ENCODE data around the gene HS1BP3. TPM values are rescaled to one million over a fixed set of nuclear protein-coding genes. Genes with fewer than 3 reads are reported as not detected.
A peak's percentile ranks its signal among the peaks of the same experiment; 100 is the strongest.

HS1BP3 gene
- polyA plus RNA-seq, 2 of the 4 experiments (the other 2 are of a cell fraction) = 12.4 to 23.5 TPM

DNA sequence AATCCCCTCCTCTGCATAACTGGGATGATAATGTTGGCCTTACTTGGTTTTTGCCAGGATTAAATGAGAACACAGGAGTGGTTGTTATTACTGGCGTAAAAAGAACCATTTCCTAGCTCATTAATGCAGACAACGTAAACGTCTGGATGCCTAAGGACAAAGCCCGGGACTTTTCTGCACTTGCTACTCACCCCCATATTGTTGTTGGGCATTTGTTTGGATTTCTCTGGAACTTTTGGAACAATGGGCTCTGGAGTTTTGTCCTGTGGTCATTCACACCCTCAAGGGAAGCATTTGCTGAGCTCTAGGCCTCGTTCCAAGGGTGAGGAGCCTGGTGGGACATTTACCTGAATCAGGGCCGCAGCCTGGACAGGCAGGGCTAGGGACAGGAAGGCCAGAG is 76.0 kb downstream of the HS1BP3 start:
- FAIRE-seq (no peak), ATAC-seq (no peak), DNase-seq (ENCODE audit: low read depth in 1 of 2, low spot score in 1 of 2) (no peak)
- H3K9me3 ChIP-seq = no peaks in the 10 kb centered on the region
- POLR2A ChIA-PET = interaction anchor here (1.0 to 1.7 kb wide), 2 partner anchors 126 to 128 kb away, joined by 3 to 4 read pairs; partner anchors contain the start of gene RHOB
- H3K4me2 ChIP-seq = no peak overlapping the region
- WGBS (ENCODE audit: missing lambda C conversion rate) = 86% methylated on average over 6 of the region's 6 CpGs
- no peak for TF ChIP-seq JUN (IDR thresholded peaks at IDR 0.05)
- TF ChIP-seq ESRRA (IDR thresholded peaks at IDR 0.05; ENCODE audit: borderline replicate concordance, low read length) = no peak
- TF ChIP-seq EHF (CRISPR knock-in tag; IDR thresholded peaks at IDR 0.05) = no peak
- no peak for TF ChIP-seq JUNB (IDR thresholded peaks at IDR 0.05)
- TF ChIP-seq FOSB (CRISPR knock-in tag; IDR thresholded peaks at IDR 0.05) = no peak
- no peak for TF ChIP-seq SREBF2 (IDR thresholded peaks at IDR 0.05)
- no peak for TF ChIP-seq HDAC2 (IDR thresholded peaks at IDR 0.05)
- no peak for TF ChIP-seq RCOR1 (IDR thresholded peaks at IDR 0.05; ENCODE audit: low read depth, low read length)
- TF ChIP-seq TP53 (CRISPR knock-in tag; IDR thresholded peaks at IDR 0.05) = no peak
- no peak for TF ChIP-seq CHD4 (IDR thresholded peaks at IDR 0.05; ENCODE audit: borderline replicate concordance)
- TF ChIP-seq, protein P1, sequence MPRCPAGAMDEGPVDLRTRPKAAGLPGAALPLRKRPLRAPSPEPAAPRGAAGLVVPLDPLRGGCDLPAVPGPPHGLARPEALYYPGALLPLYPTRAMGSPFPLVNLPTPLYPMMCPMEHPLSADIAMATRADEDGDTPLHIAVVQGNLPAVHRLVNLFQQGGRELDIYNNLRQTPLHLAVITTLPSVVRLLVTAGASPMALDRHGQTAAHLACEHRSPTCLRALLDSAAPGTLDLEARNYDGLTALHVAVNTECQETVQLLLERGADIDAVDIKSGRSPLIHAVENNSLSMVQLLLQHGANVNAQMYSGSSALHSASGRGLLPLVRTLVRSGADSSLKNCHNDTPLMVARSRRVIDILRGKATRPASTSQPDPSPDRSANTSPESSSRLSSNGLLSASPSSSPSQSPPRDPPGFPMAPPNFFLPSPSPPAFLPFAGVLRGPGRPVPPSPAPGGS (IDR thresholded peaks at IDR 0.05) = no peak
- TF ChIP-seq POLR2AphosphoS2 (conservative IDR thresholded peaks at IDR 0.05; ENCODE audit: low read length) = no peak
- no peak for TF ChIP-seq HOXB13 (CRISPR knock-in tag; IDR thresholded peaks at IDR 0.05; ENCODE audit: low read depth)
- no peak for TF ChIP-seq HOXA7 (CRISPR knock-in tag; IDR thresholded peaks at IDR 0.05)
- no peak for TF ChIP-seq CEBPB (IDR thresholded peaks at IDR 0.05)
- no peak for TF ChIP-seq BHLHE40 (IDR thresholded peaks at IDR 0.05; ENCODE audit: low read depth, low read length)
- TF ChIP-seq MYC (IDR thresholded peaks at IDR 0.05; ENCODE audit: borderline replicate concordance, low read length) = no peak
- no peak for TF ChIP-seq HEYL (CRISPR knock-in tag; IDR thresholded peaks at IDR 0.05)
- CTCF ChIA-PET = interaction anchor here (0.8 to 1.1 kb wide), 3 partner anchors 25 to 86 kb away, joined by 3 read pairs; no protein-coding TSS in a partner anchor
- no peak overlapping the region for H3K4me3 ChIP-seq
- H3K4me1 ChIP-seq = peaks cover 28% of the 10 kb centered on the region
- H3K27ac ChIP-seq = peak overlapping the region in 1 of 2 experiments; percentile 92; a peak in 3 of 6 replicates

DNA sequence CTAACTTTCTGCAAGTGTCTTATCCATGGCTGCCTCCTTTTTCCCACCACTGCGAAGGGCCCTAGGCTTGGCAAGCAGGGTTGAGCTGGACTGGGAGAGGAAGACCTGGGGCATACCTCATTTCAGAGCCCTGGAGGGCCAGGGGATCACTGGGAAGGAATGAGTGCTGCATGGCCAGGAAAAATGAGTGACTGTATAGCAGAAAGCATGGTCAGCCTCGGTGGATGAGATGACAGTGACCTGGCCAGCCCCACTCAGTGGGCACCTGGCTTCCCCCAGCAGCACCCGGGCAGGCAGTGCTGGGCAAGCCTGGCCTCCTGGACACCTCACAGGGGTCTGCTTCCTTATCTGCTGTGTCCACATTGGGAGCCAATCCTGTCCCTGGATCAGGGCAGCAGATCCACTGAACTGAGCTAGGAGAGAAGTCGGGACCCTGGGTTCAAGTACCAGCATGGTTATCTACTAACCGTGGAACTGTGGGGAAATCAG is 76.4 kb downstream of the HS1BP3 start:
- TF ChIP-seq CBX2 (IDR thresholded peaks at IDR 0.05; ENCODE audit: borderline replicate concordance, low read depth) (no peak), EHF (CRISPR knock-in tag; IDR thresholded peaks at IDR 0.05) (no peak), GATA3 (IDR thresholded peaks at IDR 0.05; ENCODE audit: borderline replicate concordance) (no peak), JUN (IDR thresholded peaks at IDR 0.05) (no peak), RFX5 (IDR thresholded peaks at IDR 0.05) (no peak), POLR2A (IDR thresholded peaks at IDR 0.05; ENCODE audit: low read length) (no peak), PHF8 (IDR thresholded peaks at IDR 0.05; ENCODE audit: borderline replicate concordance, low read depth) (no peak), SMC3 (IDR thresholded peaks at IDR 0.05) (no peak), HOXB5 (CRISPR knock-in tag; IDR thresholded peaks at IDR 0.05) (no peak), HDAC2 (IDR thresholded peaks at IDR 0.05) (no peak), TFCP2L1 (CRISPR knock-in tag; IDR thresholded peaks at IDR 0.05) (no peak), NR3C1 (IDR thresholded peaks at IDR 0.05) (no peak), RNF2 (IDR thresholded peaks at IDR 0.05; ENCODE audit: borderline replicate concordance, low read depth) (no peak), HEYL (CRISPR knock-in tag; IDR thresholded peaks at IDR 0.05) (no peak), RCOR1 (IDR thresholded peaks at IDR 0.05; ENCODE audit: low read depth, low read length) (no peak)
- TF ChIP-seq, protein P2, sequence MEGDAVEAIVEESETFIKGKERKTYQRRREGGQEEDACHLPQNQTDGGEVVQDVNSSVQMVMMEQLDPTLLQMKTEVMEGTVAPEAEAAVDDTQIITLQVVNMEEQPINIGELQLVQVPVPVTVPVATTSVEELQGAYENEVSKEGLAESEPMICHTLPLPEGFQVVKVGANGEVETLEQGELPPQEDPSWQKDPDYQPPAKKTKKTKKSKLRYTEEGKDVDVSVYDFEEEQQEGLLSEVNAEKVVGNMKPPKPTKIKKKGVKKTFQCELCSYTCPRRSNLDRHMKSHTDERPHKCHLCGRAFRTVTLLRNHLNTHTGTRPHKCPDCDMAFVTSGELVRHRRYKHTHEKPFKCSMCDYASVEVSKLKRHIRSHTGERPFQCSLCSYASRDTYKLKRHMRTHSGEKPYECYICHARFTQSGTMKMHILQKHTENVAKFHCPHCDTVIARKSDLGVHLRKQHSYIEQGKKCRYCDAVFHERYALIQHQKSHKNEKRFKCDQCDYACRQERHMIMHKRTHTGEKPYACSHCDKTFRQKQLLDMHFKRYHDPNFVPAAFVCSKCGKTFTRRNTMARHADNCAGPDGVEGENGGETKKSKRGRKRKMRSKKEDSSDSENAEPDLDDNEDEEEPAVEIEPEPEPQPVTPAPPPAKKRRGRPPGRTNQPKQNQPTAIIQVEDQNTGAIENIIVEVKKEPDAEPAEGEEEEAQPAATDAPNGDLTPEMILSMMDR (IDR thresholded peaks at IDR 0.05) = no peak
- TF ChIP-seq, protein P3, sequence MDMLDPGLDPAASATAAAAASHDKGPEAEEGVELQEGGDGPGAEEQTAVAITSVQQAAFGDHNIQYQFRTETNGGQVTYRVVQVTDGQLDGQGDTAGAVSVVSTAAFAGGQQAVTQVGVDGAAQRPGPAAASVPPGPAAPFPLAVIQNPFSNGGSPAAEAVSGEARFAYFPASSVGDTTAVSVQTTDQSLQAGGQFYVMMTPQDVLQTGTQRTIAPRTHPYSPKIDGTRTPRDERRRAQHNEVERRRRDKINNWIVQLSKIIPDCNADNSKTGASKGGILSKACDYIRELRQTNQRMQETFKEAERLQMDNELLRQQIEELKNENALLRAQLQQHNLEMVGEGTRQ (IDR thresholded peaks at IDR 0.05) = no peak
- WGBS (ENCODE audit: missing lambda C conversion rate) = 77% methylated on average over 5 of the region's 5 CpGs
- H3K4me2 ChIP-seq = no peak overlapping the region
- POLR2A ChIA-PET = interaction anchor here (1.0 to 1.7 kb wide), 2 partner anchors 126 to 128 kb away, joined by 3 to 4 read pairs; partner anchors contain the start of gene RHOB
- no peaks in the 10 kb centered on the region for H3K9me3 ChIP-seq
- peaks cover 23% of the 10 kb centered on the region for H3K4me1 ChIP-seq
- H3K27ac ChIP-seq = peak overlapping the region in 1 of 2 experiments; percentile 92; a peak in 2 of 6 replicates
- FAIRE-seq = no peak
- no peak overlapping the region for H3K4me3 ChIP-seq
- no peak for DNase-seq (ENCODE audit: low read depth in 1 of 2, low spot score in 1 of 2)
- CTCF ChIA-PET = interaction anchor here (0.8 to 1.1 kb wide), 3 partner anchors 25 to 86 kb away, joined by 3 read pairs; no protein-coding TSS in a partner anchor
- no peak for ATAC-seq

Measured in A549 (cell line).